OCI-LY3 (cell line): ENCODE measurements around the gene AIG1.

Experiments used
- EZH2phosphoT487 ChIP-seq: fragments of 200-600 bp; shearing (Covaris generic); IDR thresholded peaks from 2 replicates; pipeline ENCODE4 v1.6.1; 2018; ENCODE audit warnings: antibody characterized with exemption, mixed run types, low read depth
- TF ChIP-seq, protein P1 (sequence below): fragments of 200-600, 300-600 bp; sonication (generic); IDR thresholded peaks from 2 replicates; pipeline ENCODE4 v1.5.1; 2014; ENCODE audit warnings: antibody characterized with exemption, low read length, low read depth

- TF ChIP-seq, protein P1, sequence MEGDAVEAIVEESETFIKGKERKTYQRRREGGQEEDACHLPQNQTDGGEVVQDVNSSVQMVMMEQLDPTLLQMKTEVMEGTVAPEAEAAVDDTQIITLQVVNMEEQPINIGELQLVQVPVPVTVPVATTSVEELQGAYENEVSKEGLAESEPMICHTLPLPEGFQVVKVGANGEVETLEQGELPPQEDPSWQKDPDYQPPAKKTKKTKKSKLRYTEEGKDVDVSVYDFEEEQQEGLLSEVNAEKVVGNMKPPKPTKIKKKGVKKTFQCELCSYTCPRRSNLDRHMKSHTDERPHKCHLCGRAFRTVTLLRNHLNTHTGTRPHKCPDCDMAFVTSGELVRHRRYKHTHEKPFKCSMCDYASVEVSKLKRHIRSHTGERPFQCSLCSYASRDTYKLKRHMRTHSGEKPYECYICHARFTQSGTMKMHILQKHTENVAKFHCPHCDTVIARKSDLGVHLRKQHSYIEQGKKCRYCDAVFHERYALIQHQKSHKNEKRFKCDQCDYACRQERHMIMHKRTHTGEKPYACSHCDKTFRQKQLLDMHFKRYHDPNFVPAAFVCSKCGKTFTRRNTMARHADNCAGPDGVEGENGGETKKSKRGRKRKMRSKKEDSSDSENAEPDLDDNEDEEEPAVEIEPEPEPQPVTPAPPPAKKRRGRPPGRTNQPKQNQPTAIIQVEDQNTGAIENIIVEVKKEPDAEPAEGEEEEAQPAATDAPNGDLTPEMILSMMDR, result no peak
- TF ChIP-seq EZH2phosphoT487, result no peak
Observed at GRCh38 chr6:143149771-143150170, 89.1 kb downstream of the AIG1 start.
